Measurements from ENCODE around the gene ALG1.
"Not testable (repeated sequence)": the region's sequence is repeated elsewhere in the genome, so short reads cannot be mapped to it uniquely, and the experiment has no call there.

The ALG1 gene

DNA sequence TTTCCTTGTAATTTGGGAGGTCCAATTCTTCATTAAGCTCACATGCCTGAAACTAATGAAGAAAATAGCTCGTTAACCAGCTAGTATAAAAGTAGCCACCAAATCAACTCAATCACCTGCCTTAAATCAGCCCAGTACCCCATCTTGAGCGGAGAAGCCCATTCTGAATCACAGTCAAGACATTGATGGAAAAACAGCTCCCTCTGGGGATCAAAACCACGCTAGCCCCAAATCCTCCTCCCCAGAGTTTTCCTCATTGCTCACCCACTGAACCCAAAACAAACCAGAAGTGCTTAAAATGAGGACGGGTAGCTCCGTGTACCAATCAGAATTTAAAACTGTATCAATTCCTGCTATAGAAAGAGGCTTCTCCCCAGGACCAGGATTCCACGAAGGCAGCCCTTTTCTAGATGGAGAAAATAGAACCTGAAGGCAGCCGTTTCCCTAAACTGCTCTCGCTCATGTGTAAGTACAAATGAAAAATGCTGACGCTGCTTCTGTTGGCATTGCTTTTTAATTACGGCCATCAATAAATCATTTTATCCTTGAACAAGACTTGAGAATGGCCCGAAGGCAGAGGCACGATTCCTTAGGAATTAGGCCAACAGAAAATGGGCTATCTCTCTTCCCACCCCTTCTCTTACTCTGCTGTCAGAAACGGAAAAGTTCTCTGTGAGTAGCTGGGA, 61.4 kb downstream of the ALG1 start:
- not testable (repeated sequence) for H3K4me3 Mint-ChIP-seq; H3K9me3 Mint-ChIP-seq; H3K4me1 Mint-ChIP-seq (ENCODE audit: low read depth); H3K27ac Mint-ChIP-seq; H3K36me3 Mint-ChIP-seq (ENCODE audit: low read depth); DNase-seq
- peaks cover 58% of the 10 kb centered on the region for H3K27me3 Mint-ChIP-seq

DNA sequence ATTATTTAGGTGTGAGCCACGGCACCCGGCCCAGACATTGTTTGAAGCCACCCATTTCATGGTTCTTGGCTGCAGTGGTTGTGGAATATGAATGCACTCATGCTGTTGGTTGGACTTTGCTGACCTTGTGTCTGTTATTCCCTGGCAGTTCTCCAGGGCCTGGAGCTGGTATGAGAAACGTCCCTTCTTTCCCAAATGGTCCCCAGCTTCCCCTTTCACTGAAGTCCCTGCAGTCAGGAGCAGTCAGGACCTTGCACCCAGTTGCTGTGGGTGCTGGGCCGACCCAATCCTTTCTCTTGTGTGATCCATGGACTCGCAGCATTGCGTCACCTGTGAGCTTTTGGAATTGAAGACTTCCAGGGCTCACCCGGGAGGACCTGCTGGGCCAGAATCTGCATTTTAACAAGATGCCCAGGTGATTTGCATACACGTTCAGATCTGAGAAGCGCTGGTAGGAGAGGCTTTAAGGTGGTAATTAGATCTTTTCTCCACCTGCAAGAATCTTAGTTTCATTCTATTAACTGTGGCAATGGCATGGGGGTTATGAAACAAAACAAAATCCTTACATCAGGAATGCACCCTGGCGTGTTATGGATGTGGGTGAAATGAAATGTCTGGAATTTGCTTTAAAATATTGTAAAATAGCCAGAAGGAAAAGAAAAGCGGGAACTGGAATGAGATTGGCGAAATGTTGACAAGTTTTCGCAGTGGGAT, 63.3 kb downstream of the ALG1 start:
- not testable (repeated sequence) for H3K9me3 Mint-ChIP-seq; H3K27ac Mint-ChIP-seq; H3K4me3 Mint-ChIP-seq; H3K36me3 Mint-ChIP-seq (ENCODE audit: low read depth); DNase-seq; H3K4me1 Mint-ChIP-seq (ENCODE audit: low read depth)
- H3K27me3 Mint-ChIP-seq = peaks cover 55% of the 10 kb centered on the region
